Endothelial cell of hepatic sinusoid (primary cell): ENCODE measurements around the gene MEMO1.
"Not testable (repeated sequence)": the region's sequence is repeated elsewhere in the genome, so short reads cannot be mapped to it uniquely, and the experiment has no call there.

Experiments used
- in situ Hi-C: cut with HindIII; loops from 2 replicates; pipeline ENCODE4 v1.10.0; 2017; ENCODE audit warnings: low sequenced_read_pairs

Gene MEMO1

GRCh38 chr2:32010670-32011484 lies at the start of gene MEMO1:
TSS of gene MEMO1 (minus strand) at chr2:32011008. CDS start at chr2:32010247, 761 bp downstream.
- in situ Hi-C loops, result no loop called here

- in situ Hi-C loops, result no loop called here
Observed at GRCh38 chr2:32060266-32060665, 49.5 kb upstream of the MEMO1 start.

DNA sequence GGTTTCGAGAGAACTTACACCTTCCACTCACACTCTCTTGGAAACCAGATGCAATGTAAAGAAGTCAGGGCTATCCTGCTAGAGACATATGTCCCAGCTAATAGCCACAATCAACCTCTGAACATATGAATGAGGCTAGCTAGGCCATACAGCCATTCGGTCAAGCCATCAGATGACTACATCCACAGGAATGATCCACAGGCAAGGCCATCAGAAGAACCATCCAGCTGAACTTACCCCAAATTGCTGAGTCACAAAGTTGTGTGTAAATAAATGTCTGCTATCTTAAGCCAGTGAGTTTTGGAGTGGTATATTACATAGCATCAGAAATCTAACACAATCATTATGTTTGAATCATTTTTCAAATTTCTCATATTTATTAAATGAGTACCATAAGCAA lies 47.3 kb upstream of the MEMO1 start:
- in situ Hi-C loops, result no loop called here

DNA sequence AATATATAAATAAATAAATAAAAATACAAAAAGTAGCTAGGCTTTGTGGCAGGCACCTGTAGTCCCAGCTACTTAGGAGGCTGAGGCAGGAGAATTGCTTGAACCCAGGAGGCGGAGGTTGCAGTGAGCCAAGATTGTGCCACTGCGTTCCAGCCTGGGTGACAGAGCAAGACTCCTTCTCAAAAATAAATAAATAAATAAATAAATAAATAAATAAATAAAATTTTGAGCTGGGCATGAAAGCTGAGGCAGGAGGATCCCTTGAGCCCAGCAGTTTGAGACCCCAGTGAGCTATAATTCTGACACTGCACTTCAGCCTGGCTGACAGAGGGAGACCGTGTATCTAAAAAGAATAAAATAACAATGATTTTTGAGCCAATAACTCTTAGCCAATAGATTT lies 43.8 kb upstream of the MEMO1 start:
- in situ Hi-C loops, result not testable (repeated sequence)

- in situ Hi-C loops, result no loop called here
Observed at GRCh38 chr2:32051836-32052439, 41.1 kb upstream of the MEMO1 start.

DNA sequence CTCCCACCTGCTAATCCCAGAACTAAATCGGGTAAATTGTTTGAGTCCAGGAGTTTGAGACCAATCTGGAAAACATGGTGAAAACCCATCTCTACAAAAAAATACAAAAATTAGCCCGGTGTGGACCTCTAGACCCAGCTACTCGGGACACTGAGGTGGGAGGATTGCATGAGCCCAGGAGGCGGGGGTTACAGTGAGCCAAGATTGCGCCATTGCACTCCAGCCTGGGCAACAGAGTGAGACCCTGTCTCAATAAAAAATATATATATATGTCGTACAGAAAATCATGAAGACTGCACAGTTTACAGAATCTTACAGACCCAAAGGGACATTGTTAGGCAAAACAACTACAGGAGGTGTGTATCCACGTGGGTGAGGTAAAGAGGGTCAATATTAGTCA lies 32.8 kb upstream of the MEMO1 start:
- in situ Hi-C loops, result no loop called here

GRCh38 chr2:32039447-32040219 lies 28.8 kb upstream of the MEMO1 start, which contains the start of gene DPY30:
TSS of gene DPY30 (minus strand) at chr2:32039805. CDS start at chr2:32039456, 349 bp downstream.
- in situ Hi-C loops, result no loop called here

DNA sequence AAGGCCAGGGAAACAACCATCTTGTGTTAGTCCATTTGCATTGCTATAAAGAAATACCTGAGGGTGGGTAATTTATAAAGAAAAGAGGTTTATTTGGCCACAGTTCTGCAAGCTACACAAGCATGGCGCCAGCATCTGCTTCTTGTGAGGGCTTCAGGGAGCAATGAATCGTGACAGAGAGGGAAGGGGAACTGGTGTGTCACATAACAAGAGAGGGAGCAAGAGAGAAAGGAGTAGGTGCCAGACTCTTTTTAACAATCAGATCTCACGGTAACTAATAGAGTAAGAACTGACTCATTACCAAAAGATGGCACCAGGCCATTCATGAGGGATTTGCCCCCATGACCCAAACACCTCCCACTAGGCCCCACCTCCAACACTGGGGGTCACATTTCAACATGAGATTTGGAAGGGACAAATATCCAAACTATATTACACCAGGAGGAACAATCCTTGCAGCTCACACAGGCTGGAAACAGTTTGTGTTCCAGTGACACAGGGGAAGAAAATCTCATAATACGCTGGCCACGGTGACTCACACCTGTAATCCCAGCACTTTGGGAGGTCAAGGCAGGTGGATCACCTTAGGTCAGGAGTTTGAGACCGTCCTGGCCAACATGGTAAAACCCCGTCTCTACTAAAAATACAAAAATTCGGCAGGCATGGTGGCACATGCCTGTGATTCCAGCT lies 23.5 kb upstream of the MEMO1 start:
- in situ Hi-C loops, result not testable (repeated sequence)

- in situ Hi-C loops, result not testable (repeated sequence)
Observed at GRCh38 chr2:32018789-32019482, 8.1 kb upstream of the MEMO1 start.

GRCh38 chr2:32012872-32013271 lies 2.1 kb upstream of the MEMO1 start:
- in situ Hi-C loops, result no loop called here

DNA sequence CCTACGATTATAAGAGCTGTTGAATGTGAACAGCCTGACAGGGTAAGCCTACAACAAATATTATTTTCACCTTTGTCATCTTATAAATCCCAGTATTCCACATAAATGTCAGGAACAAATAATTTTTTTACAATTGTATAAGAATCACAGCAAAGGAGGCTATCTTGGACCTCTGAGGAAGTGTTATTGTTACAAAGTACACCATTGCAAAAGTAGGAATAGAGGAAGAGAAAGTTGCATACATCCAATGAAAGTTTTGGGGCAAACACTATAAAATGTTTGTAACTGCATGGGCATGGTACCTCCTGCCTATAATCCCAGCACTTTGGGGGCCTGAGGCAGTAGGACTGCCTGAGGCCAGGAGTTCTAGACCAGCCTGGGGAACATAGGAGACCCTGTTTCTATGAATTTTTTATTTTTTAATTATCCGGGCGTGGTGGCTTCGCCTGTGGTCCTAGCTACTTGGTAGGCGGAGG lies 715 bp upstream of the MEMO1 start:
- in situ Hi-C loops, result no loop called here

- in situ Hi-C loops, result not testable (repeated sequence)
Observed at GRCh38 chr2:32010280-32010669, 533 bp downstream of the MEMO1 start.

GRCh38 chr2:32009516-32010256 lies 1.1 kb downstream of the MEMO1 start:
- in situ Hi-C loops, result loop anchor here (5.0 kb wide), 1 partner anchor 57 kb away; no protein-coding TSS in a partner anchor

DNA sequence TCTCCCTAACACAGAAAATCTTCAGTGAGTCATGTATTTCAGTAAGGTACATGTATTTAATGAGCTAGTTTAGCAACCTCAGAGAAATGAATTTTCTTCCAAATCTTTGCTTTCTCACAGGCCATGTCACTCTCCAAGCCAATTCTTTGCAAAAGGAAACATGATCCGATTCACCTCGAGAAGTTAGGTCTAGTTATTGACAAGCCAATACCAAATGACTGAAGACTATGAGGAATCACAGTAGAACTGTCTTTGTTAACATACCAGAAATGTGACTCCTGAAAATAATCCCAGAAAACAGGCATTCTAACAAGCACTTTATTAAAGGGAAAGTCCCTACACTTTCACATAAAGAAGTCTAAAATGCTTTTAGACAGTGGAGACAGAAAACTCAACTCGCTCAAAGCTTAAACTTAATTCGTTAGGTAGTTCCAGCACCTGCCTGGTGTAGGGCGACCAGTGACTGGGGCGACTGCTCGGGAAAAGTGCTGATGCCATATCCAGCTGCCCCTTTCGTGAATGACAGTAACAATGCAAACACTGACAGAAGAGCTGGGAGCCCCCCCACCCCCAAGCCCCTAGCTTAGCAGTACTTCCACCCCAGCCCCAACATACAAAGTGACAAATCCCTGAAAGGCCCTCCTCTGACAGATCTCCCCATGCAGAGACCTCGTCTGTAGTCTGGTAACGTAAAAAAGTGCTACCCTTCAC lies 1.8 kb downstream of the MEMO1 start:
- in situ Hi-C loops, result loop anchor here (5.0 kb wide), 1 partner anchor 57 kb away; no protein-coding TSS in a partner anchor

DNA sequence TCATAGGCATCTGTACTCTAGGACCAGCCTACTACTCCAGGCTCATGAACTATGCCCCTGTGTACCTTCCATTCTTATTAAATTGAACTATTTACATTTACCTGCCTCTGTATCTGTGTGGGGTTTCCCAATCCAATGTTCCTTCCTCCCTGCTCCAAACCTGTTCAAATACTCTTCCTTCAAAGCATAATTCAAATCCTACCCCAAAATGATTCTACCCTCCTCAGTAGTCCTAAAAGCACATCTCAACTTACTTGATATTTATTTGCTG lies 3.8 kb downstream of the MEMO1 start:
- in situ Hi-C loops, result loop anchor here (5.0 kb wide), 1 partner anchor 55 kb away; no protein-coding TSS in a partner anchor

DNA sequence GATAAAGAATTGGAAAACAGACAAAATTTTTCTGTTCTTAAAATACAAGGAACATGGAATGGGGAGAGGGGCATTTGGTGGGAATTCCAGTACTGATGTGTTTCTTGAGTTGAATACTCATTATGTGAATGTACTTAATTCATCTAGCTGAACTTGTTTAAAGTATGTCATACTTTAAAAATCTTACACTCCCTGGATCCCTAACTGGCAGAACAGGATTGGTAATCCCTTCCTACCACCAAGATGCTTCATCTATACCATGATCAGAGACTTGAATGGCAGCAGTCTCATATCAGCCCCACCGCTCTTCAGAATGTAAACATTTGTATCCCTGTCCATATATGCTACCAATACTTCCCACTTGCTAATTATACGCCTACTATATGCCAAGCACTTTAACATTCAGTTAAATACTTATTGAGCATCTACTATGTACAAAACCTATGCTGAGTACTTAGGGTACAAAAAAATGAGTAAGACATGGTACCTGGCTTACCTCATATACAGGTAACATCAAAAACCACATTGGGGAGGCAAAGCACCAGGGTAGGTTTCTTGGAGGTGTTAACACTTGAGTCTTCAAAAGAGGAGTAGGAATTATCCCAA lies 5.3 kb downstream of the MEMO1 start:
- in situ Hi-C loops, result loop anchor here (5.0 kb wide), 1 partner anchor 53 kb away; no protein-coding TSS in a partner anchor

DNA sequence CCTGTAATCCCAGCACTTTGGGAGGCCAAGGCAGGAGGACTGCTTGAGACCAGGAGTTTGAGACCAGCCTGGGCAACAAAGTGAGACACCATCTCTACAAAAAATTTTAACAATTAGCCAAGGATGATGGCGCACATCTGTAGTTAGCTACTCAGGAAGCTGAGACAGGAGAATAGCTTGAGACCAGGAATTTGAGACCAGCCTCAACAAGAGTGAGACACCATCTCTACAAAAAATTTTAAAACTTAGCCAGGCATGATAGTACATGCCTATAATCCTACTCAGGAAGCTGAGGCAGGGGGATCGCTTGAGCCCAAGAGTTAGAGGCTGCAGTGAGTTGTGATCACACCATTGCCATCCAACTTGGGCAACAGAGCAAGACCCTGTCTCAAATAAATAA lies 7.0 kb downstream of the MEMO1 start:
- in situ Hi-C loops, result no loop called here

- in situ Hi-C loops, result no loop called here
Observed at GRCh38 chr2:32002406-32002805, 8.4 kb downstream of the MEMO1 start.

DNA sequence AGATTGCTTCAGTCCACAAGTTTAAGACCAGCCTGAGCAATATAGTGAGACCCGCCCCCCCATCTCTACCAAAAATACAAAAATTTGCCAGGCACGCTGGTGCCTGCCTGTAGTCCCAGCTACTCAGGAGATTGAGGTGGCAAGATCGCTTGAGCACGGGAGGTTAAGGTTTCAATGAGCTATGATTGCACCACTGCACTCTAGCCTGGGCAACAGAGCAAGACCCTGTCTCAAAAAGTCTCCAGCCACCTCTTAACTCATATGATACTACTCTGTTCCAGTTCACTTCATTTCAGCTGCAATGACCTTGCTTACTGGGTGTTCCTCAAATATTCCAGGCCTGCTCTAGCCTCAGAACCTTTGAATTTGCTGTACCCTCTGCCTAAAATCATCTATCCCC lies 11.4 kb downstream of the MEMO1 start:
- in situ Hi-C loops, result no loop called here
